Keratinocyte (primary cell): Measurements from ENCODE around the gene LTBP3. TPM values are rescaled to one million over a fixed set of nuclear protein-coding genes. Genes with fewer than 3 reads are reported as not detected.

Source experiments
- DNase-seq: peaks from one replicate; pipeline ENCODE4 v3.0.0-alpha.2; 2011; ENCODE audit warnings: low read depth, missing footprints, low spot score
- FAIRE-seq: peaks from 2 replicates; lab custom pipeline; 2011; peaks lifted over from hg19 to GRCh38; lab: Jason Lieb, UNC
- H2AFZ ChIP-seq: 2 replicates; pipeline ENCODE4 v1.6.0; 2012; ENCODE audit warnings: low read length, control low read depth, inconsistent platforms; ENCODE audit not compliant: control insufficient read depth
- H3K27ac ChIP-seq: 2 replicates; pipeline ENCODE4 v1.5.1; 2011; ENCODE audit warnings: low read length; ENCODE audit not compliant: control insufficient read depth, insufficient read depth
- H3K27me3 ChIP-seq: 3 replicates; pipeline ENCODE4 v1.6.0; 2011; ENCODE audit warnings: low read length; ENCODE audit not compliant: control insufficient read depth, insufficient read depth; ENCODE audit errors: extremely low read depth
- H3K36me3 ChIP-seq, 2 experiments: 2 replicates in 1 of 2; 3 replicates in 1 of 2; pipeline ENCODE4 v1.5.1; 2011; ENCODE audit warnings: low read length in 2 of 2, mild to moderate bottlenecking in 1 of 2; ENCODE audit not compliant: control insufficient read depth in 2 of 2, insufficient read depth in 2 of 2; ENCODE audit errors: extremely low read depth in 1 of 2
- H3K4me1 ChIP-seq: 3 replicates; pipeline ENCODE4 v1.5.1; 2011; ENCODE audit warnings: low read length; ENCODE audit not compliant: control insufficient read depth, insufficient read depth; ENCODE audit errors: extremely low read depth
- H3K4me2 ChIP-seq: 3 replicates; pipeline ENCODE4 v1.6.0; 2011; ENCODE audit warnings: low read depth, low read length; ENCODE audit not compliant: control insufficient read depth, insufficient read depth; ENCODE audit errors: extremely low read depth
- H3K4me3 ChIP-seq, 3 experiments: fragments of 200-600 bp in 1 of 3; sonication (generic) in 1 of 3; 2 replicates in 2 of 3; 3 replicates in 1 of 3; pipeline ENCODE4 v1.5.1; 2011 to 2016; ENCODE audit warnings: low read length in 3 of 3, mild to moderate bottlenecking in 3 of 3, control low read depth in 2 of 3, inconsistent platforms in 1 of 3, low read depth in 1 of 3, mixed read lengths in 1 of 3, mixed run types in 1 of 3, moderate library complexity in 1 of 3; ENCODE audit not compliant: control insufficient read depth in 2 of 3, insufficient read depth in 2 of 3; ENCODE audit errors: extremely low read depth in 1 of 3
- H3K79me2 ChIP-seq: 2 replicates; pipeline ENCODE4 v1.6.0; 2012; ENCODE audit warnings: low read length; ENCODE audit not compliant: control insufficient read depth, insufficient read depth
- H3K9ac ChIP-seq: 3 replicates; pipeline ENCODE4 v1.6.0; 2011; ENCODE audit warnings: low read length; ENCODE audit not compliant: control insufficient read depth, insufficient read depth; ENCODE audit errors: extremely low read depth
- H3K9me1 ChIP-seq: 3 replicates; pipeline ENCODE4 v1.6.0; 2011; ENCODE audit warnings: low read length; ENCODE audit not compliant: control insufficient read depth, insufficient read depth; ENCODE audit errors: extremely low read depth
- H3K9me3 ChIP-seq: 2 replicates; pipeline ENCODE4 v1.5.1; 2012; ENCODE audit warnings: low read depth, low read length; ENCODE audit not compliant: control insufficient read depth
- H4K20me1 ChIP-seq: 3 replicates; pipeline ENCODE4 v1.6.0; 2011; ENCODE audit warnings: low read length; ENCODE audit not compliant: control insufficient read depth, insufficient read depth; ENCODE audit errors: extremely low read depth
- EZH2 ChIP-seq: IDR thresholded peaks from one replicate; pipeline ENCODE4 v1.6.1; 2012; ENCODE audit warnings: inconsistent platforms, mild to moderate bottlenecking, low read length, moderate library complexity
- dilution Hi-C: fragments of 300-500 bp; cut with MboI; formaldehyde crosslinking; loops from one replicate; pipeline ENCODE4 v1.7.0; 2020; ENCODE audit warnings: low sequenced_read_pairs; ENCODE audit not compliant: extremely low pct_ligation_motif_present
- polyA plus RNA-seq, 5 experiments: library from polyadenylated mRNA; depleted of rRNA in 3 of 5; stranded (reverse) in 3 of 5; stranded (forward) in 1 of 5; unstranded in 1 of 5; fragments of >200 nt; gene quantifications; 1 replicate in 1 of 5; 2 replicates in 3 of 5; 3 replicates in 1 of 5; pipeline versions ENCODE4 v1.2.1 to v1.2.3, GENCODE V29; 2011 to 2012; ENCODE audit warnings: missing spikeins in 2 of 5, low read depth in 1 of 5, low replicate concordance in 1 of 5
- TF ChIP-seq, protein P1 (sequence below), 3 experiments: IDR thresholded peaks in 1 of 3; conservative IDR thresholded peaks in 1 of 3; optimal IDR thresholded peaks in 1 of 3; 2 replicates in 2 of 3; 3 replicates in 1 of 3; pipeline versions ENCODE3 to v1.5.1; 2011; ENCODE audit warnings: low read length in 3 of 3, mild to moderate bottlenecking in 3 of 3, moderate library complexity in 2 of 3, control low read depth in 1 of 3, inconsistent platforms in 1 of 3; ENCODE audit not compliant: insufficient read depth in 2 of 3; ENCODE audit errors: extremely low read depth in 1 of 3

The LTBP3 gene
- polyA plus RNA-seq, 1 donor (not counting 4 experiments of a cell fraction or from before 2014, with no cell fraction given): 9.1 TPM

DNA sequence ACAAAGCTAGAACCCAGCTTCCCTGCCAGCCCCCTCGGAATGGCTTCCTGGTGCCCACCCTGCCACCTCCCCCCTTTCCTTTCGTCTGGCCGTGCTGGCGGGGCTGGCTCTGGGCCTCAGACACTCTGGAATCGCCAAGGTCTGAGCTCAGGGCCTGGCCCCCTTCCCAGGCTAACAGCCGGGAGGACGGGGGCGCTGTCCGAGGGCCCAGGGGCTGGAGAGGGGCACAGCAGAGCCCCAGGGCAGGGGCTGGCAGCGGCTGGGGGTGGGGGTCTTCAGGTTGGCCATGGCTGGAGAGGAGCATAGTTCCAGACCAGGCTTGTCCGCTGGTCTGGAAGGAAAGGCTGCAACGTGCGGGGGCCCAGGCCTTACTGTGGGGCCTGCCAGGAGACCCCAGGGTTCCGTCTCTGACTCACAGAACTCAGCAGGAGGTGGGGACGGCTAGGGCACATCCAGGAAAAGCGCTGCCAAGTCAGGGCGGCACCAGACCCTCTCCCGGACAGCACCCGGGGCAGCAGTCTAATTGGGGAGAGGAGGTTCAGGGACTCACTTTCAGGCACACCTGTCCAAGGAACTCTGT, 861 bp upstream of the LTBP3 start:
- Histone ChIP-seq H3K27me3 (no peaks in the 10 kb centered on the region), H4K20me1 (no peaks in the 10 kb centered on the region), H3K9me1 (peaks cover 2% of the 10 kb centered on the region), H2AFZ (no peak overlapping the region), H3K9me3 (no peaks in the 10 kb centered on the region), H3K4me1 (peaks cover 51% of the 10 kb centered on the region), H3K9ac (peak overlapping the region; percentile 24), H3K36me3 (no peaks in the 10 kb centered on the region), H3K4me3 (no peak overlapping the region), H3K79me2 (no peaks in the 10 kb centered on the region), H3K4me2 (peak overlapping the region; percentile 55), H3K27ac (peak overlapping the region; percentile 34)
- FAIRE-seq: no peak
- dilution Hi-C loops: no loop called here
- TF ChIP-seq, protein P1, sequence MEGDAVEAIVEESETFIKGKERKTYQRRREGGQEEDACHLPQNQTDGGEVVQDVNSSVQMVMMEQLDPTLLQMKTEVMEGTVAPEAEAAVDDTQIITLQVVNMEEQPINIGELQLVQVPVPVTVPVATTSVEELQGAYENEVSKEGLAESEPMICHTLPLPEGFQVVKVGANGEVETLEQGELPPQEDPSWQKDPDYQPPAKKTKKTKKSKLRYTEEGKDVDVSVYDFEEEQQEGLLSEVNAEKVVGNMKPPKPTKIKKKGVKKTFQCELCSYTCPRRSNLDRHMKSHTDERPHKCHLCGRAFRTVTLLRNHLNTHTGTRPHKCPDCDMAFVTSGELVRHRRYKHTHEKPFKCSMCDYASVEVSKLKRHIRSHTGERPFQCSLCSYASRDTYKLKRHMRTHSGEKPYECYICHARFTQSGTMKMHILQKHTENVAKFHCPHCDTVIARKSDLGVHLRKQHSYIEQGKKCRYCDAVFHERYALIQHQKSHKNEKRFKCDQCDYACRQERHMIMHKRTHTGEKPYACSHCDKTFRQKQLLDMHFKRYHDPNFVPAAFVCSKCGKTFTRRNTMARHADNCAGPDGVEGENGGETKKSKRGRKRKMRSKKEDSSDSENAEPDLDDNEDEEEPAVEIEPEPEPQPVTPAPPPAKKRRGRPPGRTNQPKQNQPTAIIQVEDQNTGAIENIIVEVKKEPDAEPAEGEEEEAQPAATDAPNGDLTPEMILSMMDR (optimal IDR thresholded peaks at IDR 0.05 in 1 of 3, IDR thresholded peaks at IDR 0.05 in 1 of 3, conservative IDR thresholded peaks at IDR 0.05 in 1 of 3; ENCODE audit: extremely low read depth in 1 of 3, insufficient read depth in 2 of 3, low read length in 3 of 3): no peak
- TF ChIP-seq EZH2: no peak
- no peak for DNase-seq

DNA sequence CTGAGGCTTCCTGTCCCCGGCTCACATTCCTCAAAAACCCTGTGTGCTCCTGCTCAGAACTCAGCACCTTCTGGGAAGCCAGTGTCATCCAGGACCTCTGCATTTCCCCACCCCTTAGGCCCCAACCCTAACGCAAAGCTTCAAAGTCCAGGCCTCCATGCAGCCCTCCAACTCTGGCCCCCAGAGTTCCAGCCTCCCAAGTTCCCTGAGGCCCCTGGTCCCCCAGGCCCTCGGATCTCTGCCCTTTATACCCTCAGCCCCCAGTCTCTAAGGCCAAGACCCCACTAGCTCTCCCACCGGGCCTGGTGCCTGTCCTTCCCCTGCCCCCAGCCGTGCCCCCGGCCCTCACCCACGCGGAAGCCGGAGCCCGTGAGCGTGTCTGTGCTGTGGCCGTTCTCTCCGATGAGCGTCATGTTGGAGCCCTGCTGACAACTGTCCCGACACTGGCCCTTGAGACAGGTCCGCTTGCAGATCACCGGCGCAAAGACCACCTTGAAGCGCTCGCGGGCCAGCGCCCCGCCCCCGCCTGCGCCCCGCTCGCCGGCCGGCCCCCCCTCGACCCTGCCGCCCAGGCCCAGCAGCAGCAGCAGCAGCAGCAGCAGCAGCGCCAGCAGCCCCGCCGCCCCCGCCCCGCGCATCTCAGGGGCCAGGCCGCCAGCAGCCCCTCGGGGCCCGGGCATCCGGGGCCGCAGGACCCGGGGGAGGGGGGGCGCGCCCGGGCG, 718 bp downstream of the LTBP3 start:
- dilution Hi-C loops: no loop called here
- Histone ChIP-seq H2AFZ (no peak overlapping the region), H4K20me1 (no peaks in the 10 kb centered on the region), H3K4me2 (peak overlapping the region; percentile 73), H3K9ac (peak overlapping the region; percentile 49), H3K79me2 (no peaks in the 10 kb centered on the region), H3K27me3 (no peaks in the 10 kb centered on the region), H3K36me3 (no peaks in the 10 kb centered on the region), H3K9me3 (no peaks in the 10 kb centered on the region), H3K4me1 (peaks cover 51% of the 10 kb centered on the region), H3K9me1 (peaks cover 2% of the 10 kb centered on the region), H3K4me3 (peak overlapping the region in 2 of 3 experiments; percentile 19 to 50), H3K27ac (no peak overlapping the region)
- TF ChIP-seq, protein P1 (optimal IDR thresholded peaks at IDR 0.05 in 1 of 3, IDR thresholded peaks at IDR 0.05 in 1 of 3, conservative IDR thresholded peaks at IDR 0.05 in 1 of 3; ENCODE audit: extremely low read depth in 1 of 3, insufficient read depth in 2 of 3, low read length in 3 of 3): no peak
- TF ChIP-seq EZH2: no peak
- FAIRE-seq (no peak), DNase-seq (no peak)
